Pancreas (tissue), 10 donors: ENCODE data around the gene CHPF2. TPM values are rescaled to one million over a fixed set of nuclear protein-coding genes. Genes with fewer than 3 reads are reported as not detected.

ENCODE experiments used
- ATAC-seq, 4 donors: fragments of 200-7000 bp; cut with Tn5 transposase; one replicate each; pipeline versions ENCODE4 v1.8.0 to v1.9.1; 2020; ENCODE audit warnings: mild to moderate bottlenecking in 4 of 4, moderate library complexity in 4 of 4
- DNase-seq, 6 donors: peaks; one replicate each; pipeline ENCODE4 v3.0.0-alpha.2; 2020
- FAIRE-seq: peaks from 2 replicates; lab custom pipeline; 2012; peaks lifted over from hg19 to GRCh38; lab: Jason Lieb, UNC
- H3K27ac ChIP-seq, 4 donors: fragments of 200-600 bp; sonication (generic); 1 replicate in 3 of 4; 2 replicates in 1 of 4; pipeline versions ENCODE4 v1.5.0 to v1.8.0; 2020
- H3K27me3 ChIP-seq, 4 donors: fragments of 200-600 bp; one replicate each; pipeline ENCODE4 v1.8.0; 2021
- H3K36me3 ChIP-seq, 3 donors: fragments of 200-600 bp; sonication (generic) in 1 of 3; one replicate each; pipeline versions ENCODE4 v1.5.0 to v1.8.0; 2020 to 2021
- H3K4me1 ChIP-seq, 3 donors: fragments of 200-600 bp; one replicate each; pipeline ENCODE4 v1.8.0; 2021
- H3K4me3 ChIP-seq, 4 donors: fragments of 200-600 bp; sonication (generic) in 2 of 4; one replicate each; pipeline versions ENCODE4 v1.5.0 to v1.8.0; 2020 to 2021
- H3K9me3 ChIP-seq, 4 donors: fragments of 200-600 bp; one replicate each; pipeline ENCODE4 v1.8.0; 2021
- WGBS, 2 donors: extraction: QIAGEN DNeasy Blood & Tissue Kit; methylation state at CpG; one replicate each; pipeline ENCODE4 v1.1.7; 2013; 5-methylcytosine and 5-hydroxymethylcytosine counted together
- intact Hi-C, 3 donors: fragments of 100-400 bp; cut with DNase I; formaldehyde crosslinking; loops; one replicate each; pipeline versions ENCODE4 v1.11.1 to v1.14.2; 2022
- polyA plus RNA-seq, 2 donors: library from polyadenylated mRNA; stranded (reverse); fragments of 200-250 nt; gene quantifications; one replicate each; pipeline ENCODE4 v1.2.3, GENCODE V29; 2013
- total RNA-seq, 6 donors: library from RNA; stranded (reverse); fragmentation: NEBNext Ultra II Directional in 4 of 6; extraction: Animal tissue kit (Norgen Biotek cat#: 25700) in 4 of 6; gene quantifications; one replicate each; pipeline versions ENCODE4 v1.2.1 to v1.2.4, GENCODE V29; 2021 to 2023
- TF ChIP-seq, protein P1 (sequence below), 4 donors: fragments of 200-600 bp; sonication (generic) in 3 of 4; IDR thresholded peaks; one replicate each; pipeline versions ENCODE4 v1.5.0 to v1.8.0; 2021; ENCODE audit warnings: antibody characterized with exemption in 4 of 4
- donor health status: healthy with polysubstance abuse.
- donor health status: DM: no; HTN: no; CAD: no; lungs with moderate emphysema.
- donor health status: DM: no; HTN: no; CAD: no.
- donor health status: control.
- donor health status: control.
- donor health status: Bipolar disorder and iron deficiency.
- donor health status: DM: yes; HTN: yes; CAD: no.
- donor health status: DM: no; HTN: no; CAD: no.
- donor health status: DM: no; HTN: no; CAD: no.
- donor health status: DM: yes; HTN: yes; CAD: no.

The CHPF2 gene
- total and polyA plus RNA-seq, 8 donors, result 12.8 to 38.6 (median 21.7) TPM

DNA sequence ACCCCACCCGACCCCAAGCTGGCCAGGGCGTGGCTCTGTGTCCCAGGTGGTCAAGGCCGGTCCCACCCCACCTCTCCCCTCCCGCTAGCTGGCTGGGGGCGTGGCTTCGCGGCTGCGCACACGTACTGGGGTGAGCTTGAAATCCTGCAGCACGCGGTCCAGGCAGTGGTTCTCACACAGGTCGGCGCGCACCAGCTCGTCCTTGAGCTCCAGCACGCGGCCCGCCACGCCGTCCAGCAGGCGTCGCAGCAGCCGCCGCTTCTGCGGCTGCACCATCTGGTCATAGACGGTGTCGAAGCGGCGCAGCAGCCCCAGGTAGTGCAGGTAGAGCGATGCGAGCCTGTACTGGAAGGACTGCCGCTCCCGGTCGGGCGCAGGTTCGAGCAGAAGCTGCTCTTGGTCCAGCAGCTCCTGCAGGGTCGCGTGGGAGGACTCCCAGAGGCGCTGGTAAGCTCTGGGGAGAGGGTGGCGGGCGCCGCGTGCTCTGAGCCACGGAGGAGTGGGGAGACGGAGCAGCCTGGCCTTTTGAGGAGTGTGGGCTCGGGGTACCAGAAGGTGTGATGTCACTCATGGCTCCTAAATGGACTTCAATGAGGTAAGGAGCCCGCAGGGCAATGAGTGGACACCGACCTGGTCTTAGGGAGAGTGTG, 27.8 kb upstream of the CHPF2 start:
- Histone ChIP-seq H3K4me3 (no peak overlapping the region), H3K9me3 (no peaks in the 10 kb centered on the region), H3K27ac (no peak overlapping the region), H3K36me3 (no peaks in the 10 kb centered on the region), H3K27me3 (no peaks in the 10 kb centered on the region), H3K4me1 (no peaks in the 10 kb centered on the region)
- 45 to 58% methylated on average over 47 to 48 of the region's 48 CpGs for WGBS, 2 donors
- TF ChIP-seq, protein P1, sequence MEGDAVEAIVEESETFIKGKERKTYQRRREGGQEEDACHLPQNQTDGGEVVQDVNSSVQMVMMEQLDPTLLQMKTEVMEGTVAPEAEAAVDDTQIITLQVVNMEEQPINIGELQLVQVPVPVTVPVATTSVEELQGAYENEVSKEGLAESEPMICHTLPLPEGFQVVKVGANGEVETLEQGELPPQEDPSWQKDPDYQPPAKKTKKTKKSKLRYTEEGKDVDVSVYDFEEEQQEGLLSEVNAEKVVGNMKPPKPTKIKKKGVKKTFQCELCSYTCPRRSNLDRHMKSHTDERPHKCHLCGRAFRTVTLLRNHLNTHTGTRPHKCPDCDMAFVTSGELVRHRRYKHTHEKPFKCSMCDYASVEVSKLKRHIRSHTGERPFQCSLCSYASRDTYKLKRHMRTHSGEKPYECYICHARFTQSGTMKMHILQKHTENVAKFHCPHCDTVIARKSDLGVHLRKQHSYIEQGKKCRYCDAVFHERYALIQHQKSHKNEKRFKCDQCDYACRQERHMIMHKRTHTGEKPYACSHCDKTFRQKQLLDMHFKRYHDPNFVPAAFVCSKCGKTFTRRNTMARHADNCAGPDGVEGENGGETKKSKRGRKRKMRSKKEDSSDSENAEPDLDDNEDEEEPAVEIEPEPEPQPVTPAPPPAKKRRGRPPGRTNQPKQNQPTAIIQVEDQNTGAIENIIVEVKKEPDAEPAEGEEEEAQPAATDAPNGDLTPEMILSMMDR (IDR thresholded peaks at IDR 0.05), result no peak
- ATAC-seq, result peak in 2 of 4 donors; percentile 33 to 40
- no peak for DNase-seq
- intact Hi-C loops, result no loop called here
- FAIRE-seq, result no peak

DNA sequence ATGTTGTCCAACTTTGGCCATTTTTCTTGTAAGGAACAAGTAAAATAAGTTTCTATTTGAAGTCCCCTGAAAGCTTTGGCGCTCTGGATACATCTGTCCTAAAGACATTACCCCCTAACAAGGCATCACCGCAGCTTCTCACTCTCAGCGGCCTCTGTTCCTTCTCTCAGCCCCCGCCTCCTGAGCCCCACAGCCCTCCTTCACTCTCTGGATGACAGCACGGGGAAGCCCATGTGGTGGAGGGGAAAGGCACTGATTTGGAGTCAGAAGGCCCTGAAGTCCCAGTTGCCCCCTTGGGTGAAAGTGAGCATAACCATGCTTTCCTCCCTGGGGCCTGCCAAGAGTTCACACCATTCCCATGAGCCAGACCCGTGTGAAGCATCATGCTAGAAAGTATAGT, 26.6 kb upstream of the CHPF2 start:
- H3K27ac ChIP-seq, result no peak overlapping the region
- ATAC-seq (no peak), DNase-seq (no peak), FAIRE-seq (no peak)
- H3K36me3 ChIP-seq, result no peaks in the 10 kb centered on the region
- TF ChIP-seq, protein P1 (IDR thresholded peaks at IDR 0.05), result no peak
- no peaks in the 10 kb centered on the region for H3K4me1 ChIP-seq
- intact Hi-C loops, result no loop called here
- WGBS, 2 donors, result 59 to 70% methylated on average over 6 of the region's 6 CpGs
- no peaks in the 10 kb centered on the region for H3K27me3 ChIP-seq
- no peaks in the 10 kb centered on the region for H3K9me3 ChIP-seq
- H3K4me3 ChIP-seq, result no peak overlapping the region

DNA sequence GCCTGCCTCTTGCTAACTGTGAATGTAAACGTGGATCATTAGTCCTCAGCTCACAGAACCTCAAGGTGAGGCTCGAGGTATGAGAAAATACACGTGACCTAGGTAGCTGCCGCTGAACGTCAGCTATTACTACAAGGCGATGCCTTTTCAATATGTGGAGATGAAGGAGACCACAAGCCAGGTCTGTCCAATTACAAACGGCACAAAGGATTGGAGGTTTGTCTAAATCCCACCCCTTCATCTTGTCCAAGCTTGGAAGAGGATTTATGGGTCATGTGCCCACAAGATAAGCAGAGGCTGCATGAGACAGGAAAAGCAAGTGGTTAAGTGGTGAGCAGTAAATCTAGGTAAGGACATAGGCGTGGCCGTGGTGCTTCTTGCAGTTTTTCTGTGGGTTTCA, 25.4 kb upstream of the CHPF2 start:
- Histone ChIP-seq H3K36me3 (no peaks in the 10 kb centered on the region), H3K27me3 (no peaks in the 10 kb centered on the region), H3K27ac (no peak overlapping the region), H3K4me1 (no peaks in the 10 kb centered on the region), H3K9me3 (no peaks in the 10 kb centered on the region), H3K4me3 (no peak overlapping the region)
- FAIRE-seq (no peak), DNase-seq (no peak), ATAC-seq (no peak)
- intact Hi-C loops, result no loop called here
- TF ChIP-seq, protein P1 (IDR thresholded peaks at IDR 0.05), result no peak
- 50 to 61% methylated on average over 9 of the region's 9 CpGs for WGBS, 2 donors

DNA sequence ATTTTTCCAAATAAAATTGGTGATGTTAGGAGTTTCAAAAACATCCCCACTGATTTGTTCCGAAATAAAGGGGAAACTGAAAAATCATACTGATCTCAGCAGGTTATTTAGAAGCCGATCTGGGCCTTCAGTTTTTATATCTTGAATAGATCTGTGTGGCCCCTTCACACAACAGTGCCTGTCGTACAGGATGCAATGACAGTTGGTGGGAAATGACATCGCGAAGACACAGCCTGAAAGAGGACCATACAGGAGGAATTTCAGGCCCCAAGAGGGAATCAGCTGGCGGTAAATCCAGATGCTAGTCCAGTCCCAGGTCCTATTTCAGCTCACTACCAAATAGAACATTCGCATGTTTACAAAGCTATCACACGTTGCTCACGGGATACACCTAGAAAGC, 25.0 kb upstream of the CHPF2 start:
- no peak for FAIRE-seq
- H3K9me3 ChIP-seq, result no peaks in the 10 kb centered on the region
- DNase-seq, result no peak
- no peak overlapping the region for H3K27ac ChIP-seq
- no peak overlapping the region for H3K4me3 ChIP-seq
- WGBS, 2 donors, result 60 to 69% methylated on average over 9 of the region's 9 CpGs
- intact Hi-C loops, result no loop called here
- TF ChIP-seq, protein P1 (IDR thresholded peaks at IDR 0.05), result no peak
- H3K4me1 ChIP-seq, result no peaks in the 10 kb centered on the region
- no peak for ATAC-seq
- no peaks in the 10 kb centered on the region for H3K27me3 ChIP-seq
- H3K36me3 ChIP-seq, result no peaks in the 10 kb centered on the region

DNA sequence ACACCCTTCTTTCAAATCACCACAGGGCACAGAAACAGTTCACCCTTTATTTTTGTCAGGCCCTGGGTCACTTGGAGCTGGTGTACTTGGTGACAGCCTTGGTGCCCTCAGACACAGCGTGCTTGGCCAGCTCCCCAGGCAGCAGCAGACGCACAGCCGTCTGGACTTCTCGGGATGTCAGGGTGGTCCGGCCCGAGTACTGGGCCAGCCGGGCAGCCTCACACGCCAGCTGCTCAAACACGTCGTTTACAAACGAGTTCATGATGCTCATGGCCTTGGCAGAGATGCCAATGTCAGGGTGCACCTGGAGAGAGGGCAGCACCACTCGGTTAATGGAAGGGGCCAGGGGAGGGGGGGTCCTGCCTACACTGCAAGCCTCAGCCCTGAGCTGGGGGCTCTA, 24.5 kb upstream of the CHPF2 start:
- Histone ChIP-seq H3K36me3 (no peaks in the 10 kb centered on the region), H3K27ac (no peak overlapping the region), H3K4me3 (no peak overlapping the region), H3K9me3 (no peaks in the 10 kb centered on the region), H3K4me1 (no peaks in the 10 kb centered on the region), H3K27me3 (no peaks in the 10 kb centered on the region)
- no peak for DNase-seq
- no peak for FAIRE-seq
- 23 to 24% methylated on average over 12 of the region's 12 CpGs for WGBS, 2 donors
- no peak for ATAC-seq
- intact Hi-C loops, result no loop called here
- TF ChIP-seq, protein P1 (IDR thresholded peaks at IDR 0.05), result no peak
